GM18499 (cell line): ENCODE data around the gene SMYD1.
"Not testable (repeated sequence)": the region's sequence is repeated elsewhere in the genome, so short reads cannot be mapped to it uniquely, and the experiment has no call there.

Source experiments
- ATAC-seq: cut with Tn5 transposase; IDR thresholded peaks from one replicate; pipeline ENCODE4 v1.9.1; 2021; ENCODE audit warnings: moderate number of reproducible peaks; ENCODE audit not compliant: insufficient read depth, unreplicated experiment

Gene SMYD1

DNA sequence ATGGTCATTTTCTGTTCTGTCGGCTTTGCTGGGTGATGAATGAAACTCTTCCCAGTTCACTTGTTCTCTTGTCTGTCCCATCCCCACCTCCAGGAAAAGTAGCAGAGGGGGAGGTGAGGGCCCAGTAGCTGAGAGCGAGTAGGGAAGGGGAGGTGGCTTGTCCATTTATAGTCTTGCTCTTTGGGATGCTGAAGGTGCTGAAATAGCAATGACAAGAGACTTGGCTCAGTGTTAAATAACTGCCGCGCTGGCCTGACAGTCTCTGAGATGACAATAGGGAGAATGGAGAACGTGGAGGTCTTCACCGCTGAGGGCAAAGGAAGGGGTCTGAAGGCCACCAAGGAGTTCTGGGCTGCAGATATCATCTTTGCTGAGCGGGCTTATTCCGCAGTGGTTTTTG lies at the start of gene SMYD1:
Gene SMYD1, plus strand, starts transcription at position 228 of the 400 bp plus-strand sequence. Its CDS starts 40 bp downstream, at position 268.
- ATAC-seq: no peak

DNA sequence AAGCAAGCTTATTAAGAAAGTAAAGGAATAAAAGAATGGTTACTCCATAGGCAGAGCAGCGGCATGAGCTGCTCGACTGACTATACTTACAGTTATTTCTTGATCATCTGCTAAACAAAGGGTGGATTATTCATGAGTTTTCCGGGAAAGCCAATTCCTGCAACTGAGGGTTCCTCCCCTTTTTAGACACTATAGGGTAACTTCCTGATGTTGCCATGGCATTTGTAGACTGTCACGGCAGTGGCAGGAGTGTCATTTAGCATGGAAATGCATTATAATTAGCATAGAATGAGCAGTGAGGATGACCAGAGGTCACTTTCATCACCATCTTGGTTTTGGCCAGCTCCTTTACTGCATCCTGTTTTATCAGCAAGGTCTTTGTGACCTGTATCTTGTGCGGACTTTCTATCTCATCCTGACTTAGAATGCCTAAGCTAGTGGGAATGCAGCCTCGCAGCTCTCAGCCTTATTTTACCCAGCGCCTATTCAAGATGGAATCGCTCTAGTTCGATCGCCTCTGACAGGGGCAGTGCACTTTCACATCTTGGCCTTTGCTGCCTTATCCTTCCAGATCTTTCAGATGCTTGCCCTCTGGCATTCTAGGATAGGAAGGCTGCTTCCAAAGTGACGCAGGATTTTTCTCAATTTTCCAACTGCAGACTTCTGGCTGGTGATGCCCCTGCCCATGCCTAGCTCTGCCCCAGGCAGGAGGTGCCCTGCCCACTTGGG lies 49.4 kb upstream of the SMYD1 start:
- not testable (repeated sequence) for ATAC-seq

DNA sequence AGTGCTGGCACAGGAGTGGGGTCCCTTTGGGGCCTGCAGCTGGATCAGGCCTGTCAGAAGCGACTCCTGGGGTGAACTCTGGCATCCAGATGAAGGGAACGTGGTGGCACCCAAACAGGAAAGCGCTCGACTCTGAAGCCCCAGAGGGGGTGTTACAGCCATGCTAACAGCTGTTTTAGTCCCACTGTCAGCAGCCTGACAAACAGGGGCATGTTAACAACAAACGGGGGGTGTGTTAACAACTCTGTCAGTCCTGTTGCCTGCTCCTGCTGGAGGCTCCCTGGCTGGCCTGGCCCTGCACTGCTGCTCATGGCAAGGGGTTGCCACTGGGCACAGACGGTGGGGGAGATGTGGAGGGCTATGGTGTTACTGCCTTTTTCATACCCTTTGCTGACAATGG lies 48.7 kb upstream of the SMYD1 start:
- no peak for ATAC-seq

DNA sequence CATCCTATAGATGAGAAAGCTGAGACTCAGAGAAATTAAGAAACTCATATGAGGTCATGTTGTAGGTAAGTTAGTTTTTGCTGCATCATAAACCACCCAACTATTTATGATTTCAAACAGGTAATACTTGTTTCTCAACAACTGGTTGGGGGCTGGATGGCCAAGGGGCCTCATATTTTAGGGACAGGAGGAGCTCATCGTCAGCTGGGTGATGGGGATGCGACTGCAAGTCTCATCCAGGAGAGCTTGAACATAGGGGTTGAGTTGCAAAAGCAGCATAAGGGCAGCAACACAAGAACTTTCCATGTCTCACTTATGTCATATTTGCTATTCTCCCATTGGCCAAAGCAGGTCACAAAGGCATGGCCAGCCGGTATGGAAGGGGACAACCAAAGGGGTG lies 47.6 kb upstream of the SMYD1 start:
- ATAC-seq: no peak

DNA sequence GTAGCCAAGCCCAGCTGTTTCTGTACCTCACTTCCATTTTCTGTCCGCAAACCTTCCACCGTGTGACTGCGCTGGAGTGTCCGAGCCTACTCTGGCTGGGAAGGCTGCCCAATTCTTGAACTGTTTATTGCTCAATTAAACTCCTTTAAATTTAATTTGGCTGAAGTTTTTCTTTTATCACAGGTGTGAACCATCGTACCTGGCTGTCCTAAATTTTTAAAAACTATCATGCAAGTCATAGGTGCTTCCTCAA lies 45.0 kb upstream of the SMYD1 start:
- no peak for ATAC-seq

DNA sequence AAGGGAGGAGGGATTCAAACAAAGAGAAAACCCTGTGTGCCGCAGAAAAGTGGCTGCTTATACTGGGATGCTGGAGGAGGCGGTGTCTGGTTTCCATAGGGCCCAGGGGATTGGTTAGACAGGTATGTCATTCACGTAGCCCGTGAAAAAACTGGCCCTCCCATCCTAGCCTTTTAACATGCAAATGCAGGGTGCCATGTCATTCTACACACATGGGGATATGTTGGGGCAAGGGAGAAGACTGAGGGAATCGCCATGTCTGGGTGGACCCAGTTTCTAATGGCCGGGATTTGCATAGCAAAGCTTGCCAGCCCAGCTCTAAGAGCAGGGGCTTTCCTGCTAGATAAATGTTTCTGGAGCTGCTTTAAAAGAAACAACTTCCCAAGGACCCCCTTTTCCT lies 43.1 kb upstream of the SMYD1 start:
- no peak for ATAC-seq

DNA sequence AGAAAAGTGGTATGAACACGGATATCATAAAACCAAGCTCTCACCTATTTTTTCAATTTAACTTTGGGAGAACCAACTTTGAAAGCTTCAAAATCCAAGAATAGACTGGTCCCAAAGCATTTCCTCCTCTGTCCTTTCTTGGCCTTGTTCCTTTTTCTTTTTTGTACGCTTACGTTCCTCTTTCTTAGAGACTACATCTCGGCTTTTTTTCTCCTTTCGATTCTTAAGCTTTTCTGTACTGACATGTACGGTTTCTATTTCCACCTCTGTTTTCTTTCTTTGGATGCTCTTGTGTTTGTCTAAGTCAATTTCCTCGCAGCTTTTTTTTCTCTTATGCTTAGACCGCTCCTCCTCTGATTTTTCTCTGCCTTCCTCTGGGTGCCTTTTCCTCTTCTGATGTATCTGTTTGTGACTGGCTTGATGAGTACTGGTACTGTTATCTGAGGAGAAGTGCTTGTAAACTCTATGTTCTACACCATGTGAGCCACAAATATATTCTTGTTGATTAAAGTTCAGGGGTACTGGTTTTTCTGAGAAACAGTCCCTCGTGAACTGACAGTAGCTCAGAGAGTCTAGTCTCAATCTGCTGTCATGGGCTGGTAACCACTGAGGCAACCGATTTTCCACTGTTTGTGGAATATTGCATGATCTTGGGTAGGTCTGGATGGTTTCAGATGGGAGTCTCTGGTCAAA lies 39.8 kb upstream of the SMYD1 start:
- peak; percentile 43 for ATAC-seq

DNA sequence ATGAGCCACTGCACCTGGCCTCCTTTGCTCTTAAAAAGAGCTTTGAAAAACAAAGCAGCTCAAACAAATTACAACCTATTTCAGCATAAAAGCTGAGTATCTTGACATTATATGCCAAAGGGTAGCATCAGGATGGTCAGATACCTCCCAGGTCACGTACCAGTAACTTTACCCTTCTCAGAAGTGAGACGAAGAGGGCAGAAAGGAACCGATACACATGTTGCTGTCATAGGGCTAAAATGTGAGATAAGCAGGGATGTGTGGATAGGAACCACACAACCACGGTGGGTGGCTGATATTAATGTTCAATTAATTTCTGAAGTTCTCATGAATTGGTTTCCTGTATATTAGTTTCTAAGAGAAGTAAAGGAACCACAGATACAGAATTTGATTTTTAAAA lies 38.7 kb upstream of the SMYD1 start:
- ATAC-seq: no peak

DNA sequence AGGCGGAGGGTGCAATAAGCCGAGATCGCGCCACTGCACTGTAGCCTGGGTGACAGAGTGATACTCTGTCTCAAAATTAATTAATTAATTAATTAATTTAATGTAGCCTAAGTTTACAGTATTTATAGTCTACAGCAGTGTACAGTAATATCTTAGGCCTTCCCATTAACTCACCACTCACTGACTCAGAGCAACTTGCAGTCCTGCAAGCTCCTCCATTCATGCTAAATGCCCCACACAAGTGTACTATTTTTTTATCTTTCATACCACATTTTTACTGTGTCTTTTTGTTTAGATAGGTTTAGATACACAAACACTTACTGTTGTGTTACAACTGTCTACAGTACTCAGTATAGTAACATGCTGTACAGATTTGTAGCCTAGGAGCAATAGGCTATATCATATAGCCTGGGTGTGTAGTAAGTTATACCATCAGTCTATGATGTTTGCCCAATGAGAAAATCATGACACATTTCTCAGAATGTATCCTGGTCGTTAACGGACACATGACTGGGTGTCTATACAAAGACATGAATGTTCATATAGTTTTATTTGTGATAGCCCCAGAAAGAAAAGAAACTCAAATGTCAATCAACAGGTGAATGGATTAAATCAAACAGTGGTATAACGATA lies 35.4 kb upstream of the SMYD1 start:
- ATAC-seq: no peak

DNA sequence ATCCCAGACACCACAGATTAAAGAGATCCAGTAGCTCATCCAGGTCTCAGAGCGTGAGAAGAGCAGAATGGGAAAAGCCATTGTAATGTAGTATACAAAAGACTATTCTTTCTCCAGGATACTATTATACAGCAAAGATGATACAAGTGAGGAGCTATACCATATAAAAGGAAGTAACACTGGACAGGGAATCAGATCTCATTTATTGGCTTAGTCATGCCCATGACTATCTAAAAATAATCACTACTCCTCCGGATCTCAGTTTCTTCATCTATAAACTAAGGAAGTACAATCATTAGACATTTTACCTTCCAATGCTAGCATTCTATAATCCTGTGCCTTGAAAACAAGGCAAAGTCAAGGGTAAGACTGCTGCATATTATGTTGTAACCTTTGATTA lies 31.4 kb upstream of the SMYD1 start:
- no peak for ATAC-seq

DNA sequence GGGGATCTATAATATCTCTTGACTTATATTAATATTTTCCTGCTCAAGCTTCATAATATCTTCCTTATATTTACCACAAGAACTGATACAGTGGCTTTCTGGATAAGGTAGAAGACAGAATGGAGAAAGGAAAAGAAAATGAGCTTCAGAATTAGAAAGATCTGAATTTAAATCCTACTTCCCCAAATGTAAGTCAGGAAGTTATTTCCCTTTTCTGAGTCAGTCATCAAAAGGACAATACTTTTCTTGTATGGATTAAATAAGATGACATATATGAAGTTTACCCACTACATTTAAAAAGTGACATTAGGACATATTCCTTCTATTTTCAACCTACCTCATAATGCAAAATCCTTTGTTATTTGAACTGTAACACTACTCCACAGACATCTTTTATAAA lies 31.0 kb upstream of the SMYD1 start:
- ATAC-seq: no peak

DNA sequence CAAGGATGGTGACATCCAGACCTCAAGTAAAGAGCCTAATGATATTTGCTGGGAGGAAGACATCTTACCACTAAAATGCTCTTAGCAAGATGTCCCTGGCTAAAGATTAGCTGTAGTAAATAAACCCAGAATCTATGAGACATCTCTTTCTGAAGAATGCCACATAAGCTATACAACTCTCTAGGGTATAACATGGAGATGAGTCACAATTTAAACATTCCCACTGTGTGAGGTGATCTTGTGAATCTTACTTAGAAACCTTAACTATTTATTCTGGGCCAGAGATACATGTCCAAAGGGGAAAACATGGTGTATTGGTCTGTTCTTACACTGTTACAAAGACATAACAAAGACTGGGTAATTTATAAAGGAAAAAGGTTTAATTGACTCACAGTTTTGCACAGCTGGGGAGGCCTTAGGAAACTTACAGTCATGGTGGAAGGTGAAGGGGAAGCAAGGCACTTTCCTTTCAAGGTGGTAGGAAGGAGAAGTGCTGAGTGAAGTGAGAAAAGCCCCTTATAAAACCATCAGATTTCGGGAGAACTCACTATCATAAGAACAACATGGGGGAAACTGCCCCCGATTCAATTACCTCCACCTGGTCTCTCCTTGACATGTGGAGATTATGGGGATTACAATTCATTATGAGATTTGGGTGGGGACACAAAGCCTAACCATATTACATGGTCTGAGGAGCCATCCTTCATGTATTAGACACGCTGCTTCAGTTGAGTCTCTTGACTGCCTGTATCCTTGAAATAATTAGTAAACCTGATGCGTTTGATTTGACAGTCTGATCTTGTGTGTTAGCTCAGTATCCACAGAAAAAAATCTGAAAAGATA lies 29.1 kb upstream of the SMYD1 start:
- no peak for ATAC-seq

DNA sequence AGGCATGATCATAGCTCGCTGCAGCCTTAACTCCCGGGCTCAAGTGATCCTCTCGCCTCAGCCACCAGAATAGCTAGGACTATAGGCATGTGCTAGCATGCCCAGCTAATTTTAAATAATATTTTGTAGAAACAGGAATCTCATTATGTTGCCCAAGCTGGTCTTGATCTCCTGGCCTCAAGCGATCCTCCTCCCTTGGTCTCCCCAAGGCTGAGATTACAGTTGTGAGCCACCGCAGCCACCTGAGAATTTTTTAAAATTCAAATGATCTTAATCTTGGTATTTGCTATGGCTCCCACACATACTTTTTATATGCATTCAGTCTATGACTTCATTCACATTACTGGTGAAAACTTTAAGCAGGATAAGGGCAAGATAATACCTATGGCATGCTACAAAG lies 25.1 kb upstream of the SMYD1 start:
- ATAC-seq: no peak

DNA sequence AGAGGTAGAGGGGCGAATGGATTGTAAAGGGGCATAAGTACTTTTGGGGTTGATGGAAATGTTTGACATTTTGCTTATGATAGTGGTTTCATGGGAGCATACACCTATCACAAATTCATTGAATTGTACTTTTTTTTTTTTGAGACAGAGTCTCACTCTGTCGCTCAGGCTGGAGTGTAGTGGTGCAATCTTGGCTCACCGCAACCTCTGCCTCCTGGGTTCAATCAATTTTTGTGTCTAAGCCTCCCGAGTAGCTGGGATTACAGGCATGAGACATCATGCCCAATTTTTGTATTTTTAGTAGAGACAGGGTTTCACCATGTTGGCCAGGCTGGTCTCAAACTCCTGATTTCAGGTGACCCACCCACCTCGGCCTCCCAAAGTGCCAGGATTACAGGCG lies 22.1 kb upstream of the SMYD1 start:
- not testable (repeated sequence) for ATAC-seq

DNA sequence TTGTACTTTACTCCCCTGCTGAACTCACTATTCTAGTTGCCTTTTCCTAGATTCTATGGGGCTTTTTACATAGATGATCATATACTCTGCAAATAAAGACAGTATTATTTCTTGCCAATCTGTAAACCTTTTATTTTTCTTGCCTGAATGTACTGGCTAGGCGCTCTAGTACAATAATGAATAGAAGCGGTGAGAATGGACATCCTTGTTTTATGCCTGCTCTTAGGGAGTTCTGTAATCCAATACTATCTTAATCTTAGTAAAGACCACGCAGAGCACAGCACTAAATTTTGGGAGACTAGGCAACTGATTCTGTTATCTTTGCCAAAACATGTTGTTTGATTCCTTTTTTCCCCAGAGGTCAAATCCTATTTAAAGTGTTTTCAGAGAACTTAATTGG lies 19.1 kb upstream of the SMYD1 start:
- no peak for ATAC-seq

DNA sequence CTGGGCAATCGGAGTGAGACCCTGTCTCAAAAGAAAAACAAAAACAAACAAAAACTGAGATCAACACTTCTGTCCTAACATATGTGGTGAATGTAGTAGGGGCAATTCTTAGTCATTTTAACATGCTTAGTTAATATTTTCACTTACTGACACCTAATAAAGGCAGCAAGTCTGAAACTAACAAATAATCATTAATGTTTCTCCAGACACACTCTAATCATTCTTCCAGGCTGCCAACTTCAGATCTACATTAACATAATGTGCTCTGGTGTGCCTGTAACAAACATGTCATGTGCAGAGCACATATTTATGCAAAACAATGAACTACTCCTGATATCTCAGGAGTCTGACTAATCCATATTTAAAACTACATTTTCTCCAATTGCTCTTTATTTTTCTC lies 18.0 kb upstream of the SMYD1 start:
- no peak for ATAC-seq

DNA sequence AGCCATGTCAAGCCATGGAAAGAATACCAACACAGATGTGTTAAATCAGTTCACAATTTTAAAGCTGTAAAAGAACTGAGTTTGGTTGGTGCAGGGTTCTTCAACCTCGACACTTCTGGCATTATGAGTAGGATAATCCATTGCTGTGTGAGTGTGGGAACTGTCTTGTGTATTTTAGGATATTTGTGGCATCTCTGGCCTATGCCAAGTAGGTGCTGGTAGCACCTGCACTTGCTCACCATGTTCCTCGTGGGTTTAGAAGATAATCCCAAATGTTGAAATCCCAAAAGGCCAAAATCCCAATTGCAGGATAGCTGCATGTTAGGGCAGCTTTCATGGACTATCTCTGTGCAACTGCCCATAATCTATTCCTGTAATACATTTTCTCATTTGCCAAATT lies 15.8 kb upstream of the SMYD1 start:
- no peak for ATAC-seq

DNA sequence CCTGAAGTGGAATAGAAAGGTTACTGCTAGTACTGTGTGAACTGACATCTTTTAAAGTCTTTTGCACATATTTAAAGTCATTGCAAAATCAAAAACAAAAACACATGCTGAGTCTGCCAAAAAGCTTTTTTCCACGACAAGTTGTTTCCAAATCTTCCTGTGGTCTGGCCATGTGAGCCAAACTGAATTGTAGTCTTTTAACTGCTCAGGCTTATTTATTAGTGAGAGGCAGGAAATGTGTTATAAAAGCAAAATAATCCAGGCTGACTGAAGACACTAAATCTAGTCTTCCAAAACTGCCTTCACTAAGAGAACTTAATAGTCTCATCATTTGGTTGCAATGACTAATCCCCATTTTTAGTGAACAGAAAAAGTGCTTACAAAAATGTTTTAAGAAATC lies 14.3 kb upstream of the SMYD1 start:
- ATAC-seq: no peak

DNA sequence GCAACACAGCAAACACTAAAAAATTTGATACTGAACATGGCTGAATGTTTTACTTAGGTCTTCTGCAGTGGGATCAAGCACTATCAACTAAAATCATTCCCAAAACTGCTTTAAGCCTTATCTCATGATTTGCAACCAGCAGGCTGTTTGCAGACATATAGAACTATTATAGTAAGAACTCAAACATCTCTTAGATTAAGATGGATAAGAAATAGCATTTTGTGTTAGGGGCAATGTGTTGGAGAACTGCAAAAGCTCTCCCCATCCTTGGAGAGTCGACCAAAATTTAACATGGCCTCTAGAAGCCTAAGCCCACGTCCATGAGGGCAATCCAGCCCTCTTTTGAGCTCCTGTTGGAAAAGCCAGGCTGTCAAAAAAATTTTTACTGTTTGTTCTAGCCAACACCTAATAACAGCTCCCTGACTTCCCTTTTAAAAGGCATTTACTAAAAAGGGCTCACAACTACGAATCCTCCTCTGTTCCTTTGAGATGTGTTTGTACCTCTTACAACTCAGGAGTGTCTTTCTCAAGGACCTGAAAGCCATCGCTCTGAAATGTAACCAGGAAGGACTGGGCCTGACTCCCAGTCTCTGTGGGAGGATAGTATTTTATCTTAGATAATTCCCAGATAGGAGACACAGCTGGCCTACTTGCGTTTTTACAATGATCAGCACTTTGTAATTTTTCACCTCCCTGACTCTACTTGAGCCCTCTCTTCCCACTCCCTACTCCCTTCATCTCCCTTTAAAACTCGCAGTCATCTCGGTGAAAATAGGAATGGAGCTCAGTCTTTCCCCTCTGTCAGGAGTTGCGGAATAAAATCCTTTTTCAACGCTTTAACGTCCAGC lies 13.5 kb upstream of the SMYD1 start:
- ATAC-seq: no peak

DNA sequence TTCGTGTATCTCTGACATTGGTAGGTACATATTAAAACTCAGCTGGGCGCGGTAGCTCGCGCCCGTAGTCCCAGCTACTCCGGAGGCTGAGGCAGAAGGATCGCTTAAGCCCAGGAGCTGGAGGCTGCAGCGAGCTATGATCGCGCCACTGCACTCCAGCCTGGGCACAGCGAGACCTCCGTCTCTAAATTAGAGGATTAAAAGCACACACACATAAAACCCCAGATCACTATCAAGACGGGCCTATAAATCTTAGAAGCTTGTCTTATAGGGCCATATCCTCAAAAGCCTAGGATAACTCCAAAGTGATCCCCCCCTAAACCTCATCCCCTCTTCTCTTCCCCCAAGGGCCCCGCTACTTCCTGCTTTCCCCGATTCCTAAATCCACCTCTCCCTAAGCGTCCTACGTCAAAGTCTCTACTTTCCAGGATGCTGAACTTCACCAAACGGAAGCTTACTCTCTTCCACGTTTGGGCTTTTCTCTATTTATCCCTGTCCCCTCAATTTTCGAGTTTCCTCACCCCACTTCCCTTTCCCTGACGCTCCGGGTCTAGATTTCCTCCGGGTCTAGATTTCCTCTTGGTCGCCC lies 12.7 kb upstream of the SMYD1 start:
- no peak for ATAC-seq
